Ovary (tissue), 9 donors: ENCODE measurements around the gene GJB3. TPM values are rescaled to one million over a fixed set of nuclear protein-coding genes. Genes with fewer than 3 reads are reported as not detected.

Experiments used
- DNase-seq, 5 donors: peaks; one replicate each; pipeline ENCODE4 v3.0.0-alpha.2; 2019 to 2020
- H3K27ac ChIP-seq, 2 donors: fragments of 200-600 bp; one replicate each; pipeline versions ENCODE4 v1.5.1 to v1.8.0; 2019 to 2022
- H3K27me3 ChIP-seq: fragments of 200-600 bp; one replicate; pipeline ENCODE4 v1.8.0; 2022
- H3K36me3 ChIP-seq: fragments of 200-600 bp; sonication (generic); one replicate; pipeline ENCODE4 v1.5.1; 2019
- H3K4me1 ChIP-seq: one replicate; pipeline ENCODE4 v1.8.1; 2013; ENCODE audit warnings: mild to moderate bottlenecking, moderate library complexity; ENCODE audit not compliant: insufficient read depth
- H3K4me3 ChIP-seq: fragments of 200-600 bp; sonication (generic); one replicate; pipeline ENCODE4 v1.5.1; 2017
- H3K9me3 ChIP-seq, 2 donors: fragments of 200-600 bp in 1 of 2; sonication (generic) in 1 of 2; one replicate each; pipeline versions ENCODE4 v1.5.1 to v1.8.1; 2013 to 2019; ENCODE audit warnings: mild to moderate bottlenecking in 1 of 2, moderate library complexity in 1 of 2
- CTCF ChIP-seq, 3 donors: fragments of 450-650 bp in 2 of 3; fragments of 200-600 bp in 1 of 3; IDR thresholded peaks; one replicate each; pipeline versions ENCODE4 v1.5.1 to v1.8.0; 2016 to 2022; ENCODE audit warnings: antibody characterized with exemption in 3 of 3, mild to moderate bottlenecking in 1 of 3
- EP300 ChIP-seq: sonication (generic); formaldehyde crosslinking; IDR thresholded peaks from one replicate; pipeline ENCODE4 v1.6.1; 2017; ENCODE audit warnings: antibody characterized with exemption
- POLR2A ChIP-seq: fragments of 450-650 bp; IDR thresholded peaks from one replicate; pipeline ENCODE4 v1.6.1; 2017; ENCODE audit warnings: antibody characterized with exemption, mild to moderate bottlenecking, moderate library complexity
- WGBS, 3 donors: extraction: QIAGEN DNeasy Blood & Tissue Kit in 1 of 3; methylation state at CpG; one replicate each; pipeline versions ENCODE4 v1.1.5 to v1.1.7; 2013 to 2017; 5-methylcytosine and 5-hydroxymethylcytosine counted together
- intact Hi-C, 4 donors: fragments of 100-400 bp; cut with DNase I; formaldehyde crosslinking; loops; one replicate each; pipeline versions ENCODE4 v1.11.0 to v1.15.1; 2022 to 2023
- polyA plus RNA-seq, 2 donors: library from polyadenylated mRNA; stranded (reverse); fragments of 200-250 nt in 1 of 2; fragments of 350-450 nt in 1 of 2; fragmentation: Illumina TruSeq in 1 of 2; extraction: RNeasy Lipid Tissue Mini Kit (QIAGEN cat#74804) in 1 of 2; gene quantifications; one replicate each; pipeline ENCODE4 v1.2.3, GENCODE V29; 2013 to 2014
- total RNA-seq, 7 donors: library from RNA; depleted of rRNA in 2 of 7; stranded (reverse); fragments of >200 nt in 2 of 7; fragmentation: NEBNext Ultra II Directional in 3 of 7; extraction: Animal tissue kit (Norgen Biotek cat#: 25700) in 3 of 7; gene quantifications; one replicate each; pipeline versions ENCODE4 v1.1.0 to v1.2.4, GENCODE V29; 2016 to 2023
- donor health status: DM: no; HTN: no; CAD: no; lungs with moderate emphysema.
- donor health status: DM: no; HTN: no; CAD: no.
- donor health status: Bipolar disorder and iron deficiency.
- donor health status: DM: yes; HTN: yes; CAD: no.
- donor health status: DM: no; HTN: no; CAD: no.
- donor health status: DM: yes; HTN: yes; CAD: no.

GJB3 gene
- total and polyA plus RNA-seq, 9 donors: 0.23 to 1.7 (median 0.32) TPM; not detected in 5

GRCh38 chr1:34787461-34788420, 6.7 kb downstream of the GJB3 start:
- H3K9me3 ChIP-seq: no peaks in the 10 kb centered on the region
- 42 to 52% (median 47%) methylated on average over 9 of the region's 9 CpGs for WGBS, 3 donors
- intact Hi-C loops: loop anchor here in 2 of 4 donors (5.0 kb wide), 2 partner anchors 65 to 80 kb away; no protein-coding TSS in a partner anchor
- no peaks in the 10 kb centered on the region for H3K27me3 ChIP-seq
- no peak overlapping the region for H3K4me3 ChIP-seq
- TF ChIP-seq POLR2A: no peak
- no peak for TF ChIP-seq EP300
- no peak for TF ChIP-seq CTCF (IDR thresholded peaks at IDR 0.05)
- H3K4me1 ChIP-seq: no peaks in the 10 kb centered on the region
- no peak for DNase-seq
- no peak overlapping the region for H3K27ac ChIP-seq
- no peaks in the 10 kb centered on the region for H3K36me3 ChIP-seq

DNA sequence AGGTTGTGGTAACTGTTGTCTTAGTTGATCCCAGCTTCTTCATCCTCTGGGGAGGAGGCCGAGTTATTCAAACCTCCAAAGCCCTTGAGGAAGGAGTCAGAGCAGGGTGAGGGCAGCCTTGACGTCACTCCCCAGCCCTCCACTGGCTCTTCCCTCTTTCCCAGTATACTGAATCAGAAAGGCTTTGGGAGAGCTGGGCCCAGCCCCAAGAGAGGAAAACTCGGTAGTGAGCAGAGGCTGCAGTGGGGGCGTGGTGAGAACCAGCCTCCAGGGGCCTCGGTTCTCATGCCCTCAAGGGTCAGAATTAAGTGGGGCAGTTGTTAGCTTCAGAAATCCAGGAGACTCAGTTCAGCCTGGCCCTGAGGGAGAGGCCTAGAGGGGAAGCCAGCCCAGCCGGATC, 10.0 kb downstream of the GJB3 start:
- H3K27ac ChIP-seq: no peak overlapping the region
- H3K9me3 ChIP-seq: no peaks in the 10 kb centered on the region
- DNase-seq: no peak
- H3K27me3 ChIP-seq: no peaks in the 10 kb centered on the region
- 56 to 62% (median 57%) methylated on average over 6 of the region's 6 CpGs for WGBS, 3 donors
- intact Hi-C loops: loop anchor here in 1 of 4 donors (5.0 kb wide), 1 partner anchor 61 kb away; no protein-coding TSS in a partner anchor
- H3K4me3 ChIP-seq: no peak overlapping the region
- TF ChIP-seq CTCF (IDR thresholded peaks at IDR 0.05) (no peak), EP300 (no peak), POLR2A (no peak)
- no peaks in the 10 kb centered on the region for H3K36me3 ChIP-seq
- H3K4me1 ChIP-seq: peaks cover 1% of the 10 kb centered on the region

DNA sequence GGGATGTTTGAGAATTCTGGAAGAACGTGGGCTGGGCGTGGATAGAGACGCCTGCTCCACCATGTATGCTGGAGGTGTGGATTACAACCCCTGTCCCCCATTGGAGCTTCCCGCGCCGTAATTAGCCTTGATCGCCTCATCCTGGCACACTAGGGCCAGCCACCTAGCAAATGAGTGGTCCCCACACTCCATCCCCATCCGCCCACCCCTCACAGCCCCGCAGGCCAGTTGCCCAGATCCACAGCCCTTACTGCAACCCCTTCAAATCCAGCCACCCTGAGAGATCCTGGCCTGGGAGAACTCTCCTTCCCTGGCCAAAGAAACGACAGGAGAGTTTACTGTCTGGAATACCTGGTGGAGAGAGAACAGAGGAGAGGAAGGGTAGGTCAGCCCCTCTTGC, 11.4 kb downstream of the GJB3 start:
- H3K4me1 ChIP-seq: peaks cover 1% of the 10 kb centered on the region
- H3K27me3 ChIP-seq: no peaks in the 10 kb centered on the region
- TF ChIP-seq CTCF (IDR thresholded peaks at IDR 0.05): no peak
- TF ChIP-seq EP300: no peak
- TF ChIP-seq POLR2A: no peak
- no peak for DNase-seq
- no peak overlapping the region for H3K4me3 ChIP-seq
- WGBS, 3 donors: 38 to 45% (median 41%) methylated on average over 10 of the region's 10 CpGs
- H3K9me3 ChIP-seq: no peaks in the 10 kb centered on the region
- peak overlapping the region in 1 of 2 donors; percentile 6 for H3K27ac ChIP-seq
- no peaks in the 10 kb centered on the region for H3K36me3 ChIP-seq
- intact Hi-C loops: loop anchor here in 1 of 4 donors (5.0 kb wide), 1 partner anchor 60 kb away; no protein-coding TSS in a partner anchor

GRCh38 chr1:34792868-34793727, 12.1 kb downstream of the GJB3 start, which contains the start of gene GJA4:
TSS of gene GJA4 (plus strand) at chr1:34792999. CDS start at chr1:34794214, 1,215 bp downstream.
- Histone ChIP-seq H3K36me3 (no peaks in the 10 kb centered on the region), H3K9me3 (no peaks in the 10 kb centered on the region), H3K27me3 (no peaks in the 10 kb centered on the region), H3K27ac (peak within 1 kb of the TSS; percentile 6 to 27), H3K4me1 (peaks cover 1% of the 10 kb centered on the region), H3K4me3 (peak within 1 kb of the TSS; percentile 26)
- DNase-seq: no peak
- TF ChIP-seq EP300 (no peak), POLR2A (no peak), CTCF (IDR thresholded peaks at IDR 0.05) (no peak)
- WGBS, 3 donors: 7 to 9% (median 8%) methylated on average over 38 to 45 of the region's 45 CpGs
- intact Hi-C loops: loop anchor here in 1 of 4 donors (5.0 kb wide), 1 partner anchor 59 kb away; no protein-coding TSS in a partner anchor
